HepG2 (cell line): Measurements from ENCODE around the gene UBXN1. TPM values are rescaled to one million over a fixed set of nuclear protein-coding genes. Genes with fewer than 3 reads are reported as not detected.

ENCODE experiments used
- ASH2L ChIP-seq: fragments of 300-600, 200-600 bp; sonication (generic); IDR thresholded peaks from 2 replicates; pipeline ENCODE4 v1.7.0; 2017; ENCODE audit warnings: low read depth, mild to moderate bottlenecking, moderate library complexity, mixed read lengths, low read length; ENCODE audit not compliant: insufficient read length
- EEA1 ChIP-seq: sonication (generic); formaldehyde crosslinking; IDR thresholded peaks from 2 replicates; pipeline ENCODE4 v1.5.1; 2020; ENCODE audit warnings: mild to moderate bottlenecking, missing genetic modification reagents, borderline replicate concordance
- GFI1 ChIP-seq: sonication (generic); formaldehyde crosslinking; IDR thresholded peaks from 2 replicates; pipeline ENCODE4 v1.5.0; 2020; ENCODE audit warnings: missing genetic modification reagents, mild to moderate bottlenecking, borderline replicate concordance
- GLI4 ChIP-seq: sonication (generic); formaldehyde crosslinking; IDR thresholded peaks from 2 replicates; pipeline ENCODE4 v1.5.1; 2020; ENCODE audit warnings: missing genetic modification reagents, mild to moderate bottlenecking, moderate library complexity, borderline replicate concordance
- MAF1 ChIP-seq: sonication (generic); formaldehyde crosslinking; IDR thresholded peaks from 2 replicates; pipeline ENCODE4 v1.5.0; 2020; ENCODE audit warnings: missing genetic modification reagents, borderline replicate concordance
- RBFOX2 ChIP-seq: fragments of 200-400 bp; formaldehyde crosslinking; IDR thresholded peaks from 2 replicates; pipeline ENCODE4 v1.6.1; 2017; ENCODE audit warnings: low read depth, mild to moderate bottlenecking, low read length
- SRSF1 ChIP-seq: fragments of 200-400 bp; formaldehyde crosslinking; optimal IDR thresholded peaks from 2 replicates; pipeline ENCODE3; 2017; ENCODE audit warnings: mild to moderate bottlenecking, low read depth, low read length, moderate library complexity
- ZNF569 ChIP-seq: sonication (generic); formaldehyde crosslinking; IDR thresholded peaks from 2 replicates; pipeline ENCODE4 v1.5.0; 2020; ENCODE audit warnings: mild to moderate bottlenecking, missing genetic modification reagents, moderate library complexity, borderline replicate concordance
- ZNF747 ChIP-seq: sonication (generic); formaldehyde crosslinking; IDR thresholded peaks from 2 replicates; pipeline ENCODE4 v1.8.1; 2023; ENCODE audit warnings: missing genetic modification reagents, mild to moderate bottlenecking, borderline replicate concordance
- ZNF777 ChIP-seq: sonication (generic); formaldehyde crosslinking; IDR thresholded peaks from 2 replicates; pipeline ENCODE4 v1.4.0; 2020; ENCODE audit warnings: missing genetic modification reagents
- ZNF782 ChIP-seq: sonication (generic); formaldehyde crosslinking; IDR thresholded peaks from 2 replicates; pipeline ENCODE4 v1.4.0; 2020; ENCODE audit warnings: missing genetic modification reagents, mild to moderate bottlenecking, borderline replicate concordance
- polyA plus RNA-seq, 8 experiments: library from polyadenylated mRNA; depleted of rRNA in 3 of 8; stranded (reverse) in 7 of 8; unstranded in 1 of 8; fragments of >200 nt; fragmentation: Illumina TruSeq in 4 of 8; extraction: Trizol in 4 of 8; gene quantifications; 2 replicates each; pipeline versions ENCODE4 v1.2.1 to v1.2.3, GENCODE V29; 2011 to 2016; ENCODE audit warnings: low read depth in 4 of 8, missing spikeins in 1 of 8, mixed read lengths in 1 of 8; ENCODE audit not compliant: insufficient read depth in 1 of 8
- total RNA-seq, 5 experiments: library from RNA; depleted of rRNA; stranded (reverse); fragments of >200 nt; fragmentation: Illumina TruSeq; extraction: Trizol; gene quantifications; 2 replicates each; pipeline ENCODE4 v1.2.3, GENCODE V29; 2016; ENCODE audit warnings: low read depth in 1 of 5
- TF ChIP-seq, protein P1 (sequence below): sonication (generic); formaldehyde crosslinking; IDR thresholded peaks from 2 replicates; pipeline ENCODE4 v1.4.0; 2020; ENCODE audit warnings: mild to moderate bottlenecking, missing genetic modification reagents
- TF ChIP-seq, protein P2 (sequence below): IDR thresholded peaks from 2 replicates; pipeline ENCODE4 v1.6.1; 2018; ENCODE audit warnings: missing genetic modification reagents, mild to moderate bottlenecking, missing compliant biosample characterization
- TF ChIP-seq, protein P3 (sequence below): sonication (generic); formaldehyde crosslinking; IDR thresholded peaks from 2 replicates; pipeline ENCODE4 v1.4.0; 2020; ENCODE audit warnings: low read depth, missing genetic modification reagents

Gene UBXN1
- total and polyA plus RNA-seq, 2 of the 13 experiments (the other 11 are each of a cell fraction or from before 2014, with no cell fraction given) = 47.5 to 52.4 TPM

DNA sequence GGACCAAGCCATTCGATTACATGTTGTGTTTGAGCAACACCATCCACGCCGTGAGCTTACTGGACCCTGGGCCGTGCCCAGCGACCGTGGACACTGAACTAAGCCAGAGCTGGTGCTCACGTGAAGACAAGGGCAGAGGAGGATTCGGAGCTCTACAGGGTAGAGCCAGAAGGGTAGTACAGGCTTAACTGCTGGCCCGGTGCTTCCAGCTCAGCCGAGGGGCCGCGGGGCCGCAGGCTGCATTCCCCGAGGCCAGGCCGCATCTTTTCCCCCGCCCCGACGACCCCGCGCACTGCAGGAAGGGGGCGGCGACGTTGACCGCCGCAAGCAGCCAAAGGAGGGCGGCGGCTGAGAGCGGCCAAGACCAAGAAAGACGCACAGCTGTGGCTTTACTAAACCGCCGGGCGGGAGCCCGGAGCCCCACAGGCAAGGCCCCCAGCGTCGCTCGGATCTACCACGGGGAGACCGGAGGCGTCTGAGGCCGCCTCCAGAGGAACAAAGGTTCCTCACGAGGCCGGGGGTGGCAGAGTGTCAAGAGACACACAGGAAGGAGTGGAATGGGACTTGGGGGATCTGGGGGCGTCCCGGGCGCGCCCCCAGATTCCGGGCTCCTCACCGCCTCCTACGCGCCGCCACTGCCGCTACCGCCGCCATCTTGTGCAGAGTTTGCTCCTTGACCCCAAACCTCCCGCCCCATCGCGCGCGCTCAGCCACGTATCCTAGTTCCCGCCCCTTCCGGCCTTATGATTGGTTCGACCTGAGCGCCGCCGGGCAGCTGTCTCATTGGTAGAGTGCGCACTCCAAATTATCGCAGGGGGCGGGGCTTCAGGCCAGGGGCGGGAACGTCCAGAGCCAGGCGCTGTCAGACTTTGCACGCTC is 32.7 kb downstream of the UBXN1 start, which contains the start of gene GANAB (continued):
- TF ChIP-seq, protein P1, sequence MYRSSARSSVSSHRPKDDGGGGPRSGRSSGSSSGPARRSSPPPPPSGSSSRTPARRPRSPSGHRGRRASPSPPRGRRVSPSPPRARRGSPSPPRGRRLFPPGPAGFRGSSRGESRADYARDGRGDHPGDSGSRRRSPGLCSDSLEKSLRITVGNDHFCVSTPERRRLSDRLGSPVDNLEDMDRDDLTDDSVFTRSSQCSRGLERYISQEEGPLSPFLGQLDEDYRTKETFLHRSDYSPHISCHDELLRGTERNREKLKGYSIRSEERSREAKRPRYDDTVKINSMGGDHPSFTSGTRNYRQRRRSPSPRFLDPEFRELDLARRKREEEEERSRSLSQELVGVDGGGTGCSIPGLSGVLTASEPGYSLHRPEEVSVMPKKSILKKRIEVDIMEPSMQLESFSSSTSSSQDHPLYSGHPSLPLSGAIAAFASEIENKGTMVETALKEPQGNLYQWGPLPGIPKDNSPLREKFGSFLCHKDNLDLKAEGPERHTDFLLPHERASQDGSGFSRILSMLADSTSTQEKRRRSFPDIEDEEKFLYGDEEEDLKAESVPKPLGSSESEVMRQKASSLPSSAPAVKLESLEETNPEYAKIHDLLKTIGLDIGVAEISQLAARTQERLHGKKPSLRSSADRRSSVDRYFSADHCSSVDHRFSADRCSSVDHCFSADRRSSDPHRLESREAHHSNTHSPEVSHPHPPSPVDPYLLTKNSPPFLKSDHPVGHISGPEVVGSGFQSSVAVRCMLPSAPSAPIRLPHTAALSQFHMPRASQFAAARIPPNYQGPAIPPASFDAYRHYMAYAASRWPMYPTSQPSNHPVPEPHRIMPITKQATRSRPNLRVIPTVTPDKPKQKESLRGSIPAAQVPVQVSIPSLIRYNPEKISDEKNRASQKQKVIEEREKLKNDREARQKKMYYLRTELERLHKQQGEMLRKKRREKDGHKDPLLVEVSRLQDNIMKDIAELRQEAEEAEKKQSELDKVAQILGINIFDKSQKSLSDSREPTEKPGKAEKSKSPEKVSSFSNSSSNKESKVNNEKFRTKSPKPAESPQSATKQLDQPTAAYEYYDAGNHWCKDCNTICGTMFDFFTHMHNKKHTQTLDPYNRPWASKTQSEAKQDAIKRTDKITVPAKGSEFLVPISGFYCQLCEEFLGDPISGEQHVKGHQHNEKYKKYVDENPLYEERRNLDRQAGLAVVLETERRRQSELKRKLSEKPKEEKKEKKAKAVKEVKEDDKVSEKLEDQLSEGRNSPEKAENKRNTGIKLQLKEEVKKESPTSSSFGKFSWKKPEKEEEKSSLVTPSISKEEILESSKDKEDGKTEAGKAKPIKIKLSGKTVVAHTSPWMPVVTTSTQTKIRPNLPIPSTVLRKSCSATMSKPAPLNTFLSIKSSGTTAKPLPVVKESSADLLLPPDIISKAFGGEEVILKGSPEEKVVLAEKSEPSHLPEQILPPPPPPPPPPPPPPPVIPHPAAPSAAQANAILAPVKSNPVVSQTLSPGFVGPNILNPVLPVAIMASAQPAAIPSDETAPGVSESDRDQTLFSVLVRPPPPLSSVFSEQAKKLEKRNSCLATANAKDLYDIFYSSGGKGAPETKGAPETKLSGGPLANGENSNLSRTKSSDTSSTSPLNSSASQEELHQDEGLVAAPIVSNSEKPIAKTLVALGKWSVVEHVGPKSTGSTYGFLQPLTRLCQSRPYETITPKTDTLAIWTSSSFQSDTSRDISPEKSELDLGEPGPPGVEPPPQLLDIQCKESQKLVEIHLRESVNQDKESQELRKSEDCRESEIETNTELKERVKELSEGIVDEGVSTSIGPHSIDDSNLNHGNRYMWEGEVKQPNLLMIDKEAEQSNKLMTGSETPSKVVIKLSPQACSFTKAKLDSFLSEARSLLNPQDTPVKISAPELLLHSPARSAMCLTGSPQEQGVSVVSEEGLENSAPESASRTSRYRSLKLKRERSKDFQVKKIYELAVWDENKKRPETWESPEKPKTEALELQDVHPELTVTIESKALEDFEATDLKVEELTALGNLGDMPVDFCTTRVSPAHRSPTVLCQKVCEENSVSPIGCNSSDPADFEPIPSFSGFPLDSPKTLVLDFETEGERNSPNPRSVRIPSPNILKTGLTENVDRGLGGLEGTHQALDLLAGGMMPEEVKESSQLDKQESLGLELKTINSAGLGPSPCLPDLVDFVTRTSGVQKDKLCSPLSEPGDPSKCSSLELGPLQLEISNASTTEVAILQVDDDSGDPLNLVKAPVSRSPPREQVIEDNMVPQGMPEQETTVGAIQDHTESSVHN (CRISPR knock-in tag) = no peak
- TF ChIP-seq ZNF777 (peak; percentile 57; the same call in 1 of the 2 replicates), MAF1 (CRISPR knock-in tag) (no peak), ZNF747 (CRISPR knock-in tag) (no peak), ASH2L (peak; percentile 86), RBFOX2 (peak; percentile 98), EEA1 (CRISPR knock-in tag) (no peak), GFI1 (peak; percentile 56; the same call in 1 of the 2 replicates), ZNF782 (CRISPR knock-in tag) (no peak), ZNF569 (CRISPR knock-in tag) (no peak), SRSF1 (peak; percentile 91), GLI4 (peak; percentile 52; the same call in 1 of the 2 replicates)
- TF ChIP-seq, protein P2, sequence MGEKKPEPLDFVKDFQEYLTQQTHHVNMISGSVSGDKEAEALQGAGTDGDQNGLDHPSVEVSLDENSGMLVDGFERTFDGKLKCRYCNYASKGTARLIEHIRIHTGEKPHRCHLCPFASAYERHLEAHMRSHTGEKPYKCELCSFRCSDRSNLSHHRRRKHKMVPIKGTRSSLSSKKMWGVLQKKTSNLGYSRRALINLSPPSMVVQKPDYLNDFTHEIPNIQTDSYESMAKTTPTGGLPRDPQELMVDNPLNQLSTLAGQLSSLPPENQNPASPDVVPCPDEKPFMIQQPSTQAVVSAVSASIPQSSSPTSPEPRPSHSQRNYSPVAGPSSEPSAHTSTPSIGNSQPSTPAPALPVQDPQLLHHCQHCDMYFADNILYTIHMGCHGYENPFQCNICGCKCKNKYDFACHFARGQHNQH (CRISPR knock-in tag) = peak; percentile 78; the same call in 1 of the 2 replicates
- TF ChIP-seq, protein P3, sequence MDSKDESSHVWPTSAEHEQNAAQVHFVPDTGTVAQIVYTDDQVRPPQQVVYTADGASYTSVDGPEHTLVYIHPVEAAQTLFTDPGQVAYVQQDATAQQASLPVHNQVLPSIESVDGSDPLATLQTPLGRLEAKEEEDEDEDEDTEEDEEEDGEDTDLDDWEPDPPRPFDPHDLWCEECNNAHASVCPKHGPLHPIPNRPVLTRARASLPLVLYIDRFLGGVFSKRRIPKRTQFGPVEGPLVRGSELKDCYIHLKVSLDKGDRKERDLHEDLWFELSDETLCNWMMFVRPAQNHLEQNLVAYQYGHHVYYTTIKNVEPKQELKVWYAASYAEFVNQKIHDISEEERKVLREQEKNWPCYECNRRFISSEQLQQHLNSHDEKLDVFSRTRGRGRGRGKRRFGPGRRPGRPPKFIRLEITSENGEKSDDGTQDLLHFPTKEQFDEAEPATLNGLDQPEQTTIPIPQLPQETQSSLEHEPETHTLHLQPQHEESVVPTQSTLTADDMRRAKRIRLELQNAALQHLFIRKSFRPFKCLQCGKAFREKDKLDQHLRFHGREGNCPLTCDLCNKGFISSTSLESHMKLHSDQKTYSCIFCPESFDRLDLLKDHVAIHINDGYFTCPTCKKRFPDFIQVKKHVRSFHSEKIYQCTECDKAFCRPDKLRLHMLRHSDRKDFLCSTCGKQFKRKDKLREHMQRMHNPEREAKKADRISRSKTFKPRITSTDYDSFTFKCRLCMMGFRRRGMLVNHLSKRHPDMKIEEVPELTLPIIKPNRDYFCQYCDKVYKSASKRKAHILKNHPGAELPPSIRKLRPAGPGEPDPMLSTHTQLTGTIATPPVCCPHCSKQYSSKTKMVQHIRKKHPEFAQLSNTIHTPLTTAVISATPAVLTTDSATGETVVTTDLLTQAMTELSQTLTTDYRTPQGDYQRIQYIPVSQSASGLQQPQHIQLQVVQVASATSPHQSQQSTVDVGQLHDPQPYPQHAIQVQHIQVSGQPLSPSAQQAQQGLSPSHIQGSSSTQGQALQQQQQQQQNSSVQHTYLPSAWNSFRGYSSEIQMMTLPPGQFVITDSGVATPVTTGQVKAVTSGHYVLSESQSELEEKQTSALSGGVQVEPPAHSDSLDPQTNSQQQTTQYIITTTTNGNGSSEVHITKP (CRISPR knock-in tag) = no peak; the same call in 1 of the 2 replicates
